ELR (cell line): Measurements from ENCODE around the gene GMCL2.

ENCODE experiments used
- DNase-seq: peaks from one replicate; pipeline ENCODE4 v3.0.0-alpha.2; 2015; ENCODE audit warnings: low read depth

GMCL2 gene

GRCh38 chr5:178177569-178177968 is 9.6 kb downstream of the GMCL2 start:
- no peak for DNase-seq

DNA sequence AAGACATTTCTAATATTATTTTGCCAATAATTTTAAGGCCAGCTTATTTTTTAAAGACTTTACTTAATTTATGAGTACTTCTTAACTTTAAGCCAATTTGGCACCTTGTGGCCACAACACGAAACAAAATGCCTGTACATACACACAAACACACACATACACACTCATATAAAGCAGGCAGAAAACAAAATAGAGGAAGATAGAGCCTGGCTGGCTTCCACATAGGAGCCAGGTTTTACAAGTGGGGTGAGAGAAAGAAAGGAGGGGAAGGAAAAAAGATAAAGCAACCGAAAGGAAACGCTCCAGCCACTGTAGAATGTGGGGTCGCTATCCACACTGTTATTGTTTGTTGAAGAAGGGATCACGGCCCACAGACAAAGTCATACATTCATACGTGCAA is 10.4 kb downstream of the GMCL2 start:
- DNase-seq = no peak

- no peak for DNase-seq
Measured at GRCh38 chr5:178174456-178174855, 12.7 kb downstream of the GMCL2 start.

GRCh38 chr5:178170455-178170854 is 16.7 kb downstream of the GMCL2 start:
- DNase-seq = no peak

GRCh38 chr5:178165581-178165980 is 21.6 kb downstream of the GMCL2 start:
- DNase-seq = no peak

DNA sequence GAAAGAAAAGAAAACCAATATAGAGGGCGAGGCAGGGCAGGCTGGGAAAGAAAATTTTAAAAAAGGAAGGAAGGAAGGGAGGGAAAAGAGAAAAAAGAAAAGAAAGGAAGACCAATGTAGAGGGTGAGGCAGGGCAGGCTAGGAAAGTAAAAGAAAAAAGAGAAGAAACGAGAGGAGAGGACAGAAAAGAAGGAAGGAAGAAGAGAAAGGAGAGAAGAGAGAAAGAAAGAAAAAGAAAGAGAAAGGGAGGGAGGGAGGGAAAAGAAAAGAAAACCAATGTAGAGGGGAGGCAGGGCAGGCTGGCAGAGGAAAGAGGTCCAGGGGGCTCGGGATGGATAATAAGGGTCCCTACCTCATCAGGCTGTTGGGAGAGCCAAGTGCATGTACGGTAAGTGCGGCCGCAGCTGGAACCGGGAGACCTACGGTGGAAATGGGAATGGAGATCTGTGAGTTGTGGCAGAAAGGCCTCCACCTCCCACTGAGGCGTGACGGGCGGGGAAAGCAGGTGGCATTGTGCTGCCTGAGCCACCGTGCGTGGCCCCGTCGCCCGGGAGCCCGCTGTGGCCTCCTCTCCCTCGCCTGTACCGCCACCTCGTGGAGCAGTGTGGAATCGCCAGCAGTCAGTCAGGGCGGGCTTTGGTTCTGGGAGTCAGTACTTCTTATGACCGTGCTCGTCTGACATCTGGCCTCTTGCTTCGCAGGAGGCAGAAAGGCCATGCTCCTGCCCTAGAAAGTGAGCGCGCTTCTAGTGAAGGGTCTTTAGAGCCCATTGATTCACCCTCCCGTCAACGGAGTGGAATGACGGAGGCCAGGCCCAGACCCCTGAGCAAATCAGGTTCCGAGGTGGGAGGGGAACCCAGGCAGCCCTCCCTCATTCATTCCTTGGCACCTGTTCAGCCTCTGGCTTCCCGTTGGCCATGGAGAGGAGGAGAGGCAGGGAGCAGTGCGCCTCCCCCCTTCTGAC is 23.1 kb downstream of the GMCL2 start:
- DNase-seq = peak; percentile 78

DNA sequence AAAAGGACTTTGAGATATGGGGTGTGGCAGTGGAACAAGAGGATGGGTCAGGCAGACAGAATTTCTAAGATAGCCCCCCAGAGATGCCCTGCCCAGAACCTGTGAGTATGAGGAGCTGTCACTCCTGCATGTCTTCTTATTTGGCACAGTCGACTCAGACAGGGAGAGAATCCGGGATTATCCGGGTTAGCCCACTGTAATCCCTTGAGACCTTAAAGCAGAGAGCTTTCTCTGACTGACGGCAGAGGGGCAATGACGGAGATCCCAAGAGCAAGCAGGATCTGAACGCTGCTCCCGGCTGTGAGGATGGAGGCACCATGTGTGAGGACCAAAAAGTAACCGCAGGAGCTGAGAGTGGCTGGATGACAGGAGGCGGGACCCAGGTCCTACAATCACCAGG is 24.7 kb downstream of the GMCL2 start:
- no peak for DNase-seq

DNA sequence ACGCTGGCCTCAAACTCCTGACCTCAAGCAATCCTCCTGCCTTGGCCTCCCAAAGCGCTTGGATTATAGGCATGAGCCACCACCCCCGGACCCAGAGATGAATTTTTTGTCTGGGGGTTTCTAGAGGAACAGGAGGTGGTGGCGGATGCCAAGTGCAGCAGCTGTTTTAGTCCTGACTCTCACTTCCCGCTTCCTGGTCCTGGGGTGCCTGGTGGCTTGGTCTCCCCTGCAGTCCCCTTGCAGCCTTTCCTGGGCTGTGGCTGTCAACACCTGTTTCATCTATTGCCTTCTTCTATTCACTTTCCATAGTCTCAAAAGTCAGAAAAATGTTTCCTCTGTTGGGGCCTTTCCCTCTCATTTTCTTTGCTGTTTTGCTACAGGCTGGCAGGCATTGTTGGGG is 27.0 kb downstream of the GMCL2 start:
- no peak for DNase-seq

DNA sequence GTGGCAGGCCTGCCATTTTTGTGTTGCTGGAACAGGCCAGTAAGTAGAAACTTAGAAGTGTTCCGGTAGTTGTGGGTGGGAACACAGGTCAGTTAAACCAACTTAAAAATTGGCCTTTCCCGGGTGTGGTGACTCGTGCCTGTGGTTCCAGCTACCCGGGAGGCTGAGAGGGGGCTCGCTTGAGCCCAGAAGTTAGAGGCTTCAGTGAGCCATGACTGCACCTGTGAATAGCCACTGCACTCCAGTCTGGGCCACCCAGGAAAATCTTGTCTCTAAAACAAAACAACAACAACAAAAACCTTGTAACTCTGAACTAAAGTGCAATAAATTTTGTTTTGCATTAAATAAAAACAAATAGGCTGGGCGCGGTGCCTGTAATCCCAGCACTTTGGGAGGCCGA is 32.1 kb downstream of the GMCL2 start:
- peak; percentile 15 for DNase-seq

DNA sequence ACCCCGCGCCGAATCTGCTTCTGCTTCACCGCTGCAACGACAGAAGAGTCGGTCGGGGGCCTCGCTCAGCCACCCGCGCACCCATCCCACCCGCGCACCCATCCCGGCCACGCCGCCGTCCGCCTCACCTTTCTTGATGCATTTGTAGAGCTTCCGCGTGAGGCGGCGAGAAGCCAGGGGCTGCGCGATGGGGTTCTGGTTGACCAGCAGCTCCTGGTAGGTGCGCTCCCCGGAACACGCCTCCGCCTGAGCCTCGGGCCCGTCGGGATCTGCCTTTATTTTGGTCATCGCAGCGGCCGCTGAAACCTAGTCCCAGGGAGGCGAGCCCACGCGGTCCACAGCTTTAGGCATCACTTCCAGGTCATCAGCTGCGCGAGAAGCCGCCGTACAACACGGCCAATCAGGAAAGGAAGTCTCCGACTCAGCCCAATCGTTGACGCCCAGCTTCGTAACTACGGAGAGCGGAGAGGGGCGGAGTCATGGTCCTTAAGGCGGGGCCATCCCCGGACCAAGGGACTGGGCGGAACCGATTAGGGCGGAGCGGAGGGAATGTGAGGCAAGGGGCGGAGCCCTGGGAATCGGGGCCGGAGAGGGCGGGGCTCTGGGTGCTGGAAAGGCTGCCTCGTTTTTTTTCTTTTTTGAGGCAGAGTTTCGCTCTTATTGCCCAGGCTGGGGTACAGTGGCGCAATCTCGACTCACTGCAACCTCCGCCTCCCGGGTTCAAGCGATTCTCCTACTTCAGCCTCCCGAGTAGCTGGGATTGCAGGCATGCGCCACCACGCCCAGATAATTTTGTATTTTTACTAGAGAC is 33.4 kb downstream of the GMCL2 start, which contains the start of gene NHP2:
NHP2 (minus strand) TSS at position 356 of the 811 bp plus-strand sequence; CDS start at position 288, 68 bp downstream.
- peak; percentile 99 for DNase-seq

DNA sequence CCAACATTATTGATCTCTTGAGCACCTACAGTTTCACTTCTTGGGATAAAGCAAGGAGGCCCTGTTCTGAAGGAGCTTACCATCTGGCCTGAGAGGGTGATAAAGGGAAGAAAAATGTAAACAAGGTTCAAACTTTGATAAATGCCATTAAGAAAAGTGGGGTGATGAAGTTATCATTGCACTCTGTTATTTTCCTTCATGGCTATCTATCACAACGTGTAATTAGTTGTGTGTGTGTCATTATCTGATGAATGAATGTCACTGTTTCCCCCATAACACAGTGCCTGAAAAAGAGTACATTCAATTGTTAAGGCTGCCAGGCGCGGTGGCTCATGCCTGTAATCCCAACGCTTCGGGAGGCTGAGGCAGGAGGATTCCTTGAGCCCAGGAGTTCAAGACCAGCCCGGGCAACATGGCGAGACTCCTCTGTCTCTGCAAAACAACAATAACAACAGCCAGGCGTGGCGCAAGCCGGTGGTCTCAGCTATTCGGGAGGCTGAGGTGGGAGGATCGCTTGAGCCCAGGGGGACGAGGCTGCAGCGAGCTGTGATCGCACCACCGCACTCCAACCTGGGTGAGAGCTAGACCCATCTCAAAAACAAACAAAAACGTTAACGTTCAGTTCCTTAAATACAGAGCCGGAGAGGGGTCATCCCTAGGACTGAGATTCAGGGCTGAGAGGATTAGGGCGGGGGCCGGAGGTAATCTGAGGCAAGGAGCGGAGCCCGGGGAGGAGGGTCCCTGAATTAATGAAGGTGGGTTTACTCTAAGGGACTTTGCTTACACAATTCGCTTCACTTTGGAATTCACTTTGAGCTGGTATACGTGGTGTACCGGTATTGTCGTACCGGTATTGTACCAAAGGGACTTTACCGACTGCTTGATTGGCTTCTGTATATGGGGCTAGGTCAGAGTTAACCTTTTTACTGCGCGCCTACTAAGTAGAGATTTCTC is 34.4 kb downstream of the GMCL2 start:
- DNase-seq = no peak

GRCh38 chr5:178150977-178151734 is 36.0 kb downstream of the GMCL2 start:
- no peak for DNase-seq

- no peak for DNase-seq
Measured at GRCh38 chr5:178149199-178149932, 37.8 kb downstream of the GMCL2 start.

DNA sequence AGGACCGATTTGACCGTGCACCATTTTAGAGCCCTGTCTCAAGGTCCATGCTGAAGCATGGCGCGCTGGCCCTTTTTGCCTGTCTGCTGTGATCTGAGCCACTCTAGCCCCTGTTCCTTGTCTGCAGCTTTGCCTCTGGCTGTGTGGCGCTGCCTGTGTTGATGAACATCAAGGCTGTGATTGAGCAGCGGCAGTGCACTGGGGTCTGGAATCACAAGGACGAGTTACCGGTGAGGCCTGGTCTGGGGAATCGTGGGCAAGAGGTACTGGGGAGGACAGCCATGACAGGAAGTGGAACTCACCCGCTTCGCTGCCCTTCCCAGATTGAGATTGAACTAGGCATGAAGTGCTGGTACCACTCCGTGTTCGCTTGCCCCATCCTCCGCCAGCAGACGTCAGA is 39.8 kb downstream of the GMCL2 start:
- no peak for DNase-seq

GRCh38 chr5:178145965-178146820 is 41.0 kb downstream of the GMCL2 start:
- DNase-seq = peak; percentile 83

GRCh38 chr5:178143901-178144300 is 43.3 kb downstream of the GMCL2 start:
- DNase-seq = no peak

DNA sequence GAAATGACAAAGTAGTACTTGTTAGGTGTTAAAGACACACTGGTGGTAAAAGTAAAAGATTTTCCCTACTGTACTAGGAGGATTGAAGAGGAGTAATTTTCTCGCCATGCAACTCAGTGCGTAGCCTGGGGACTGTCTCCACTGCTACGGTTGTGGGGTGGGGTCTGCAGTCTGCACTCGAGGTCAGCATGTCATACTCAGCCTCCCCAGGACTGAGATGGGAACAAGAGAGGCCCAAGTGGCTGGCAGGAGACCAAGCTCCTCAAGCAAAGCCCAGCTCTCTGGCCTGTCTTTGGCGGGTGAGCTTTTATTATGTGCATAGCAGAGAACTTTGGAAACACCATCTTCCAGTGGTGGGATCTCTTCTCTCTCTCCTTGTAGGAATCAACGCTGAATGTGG is 43.9 kb downstream of the GMCL2 start:
- no peak for DNase-seq

- DNase-seq = no peak
Measured at GRCh38 chr5:178142642-178143041, 44.5 kb downstream of the GMCL2 start.

DNA sequence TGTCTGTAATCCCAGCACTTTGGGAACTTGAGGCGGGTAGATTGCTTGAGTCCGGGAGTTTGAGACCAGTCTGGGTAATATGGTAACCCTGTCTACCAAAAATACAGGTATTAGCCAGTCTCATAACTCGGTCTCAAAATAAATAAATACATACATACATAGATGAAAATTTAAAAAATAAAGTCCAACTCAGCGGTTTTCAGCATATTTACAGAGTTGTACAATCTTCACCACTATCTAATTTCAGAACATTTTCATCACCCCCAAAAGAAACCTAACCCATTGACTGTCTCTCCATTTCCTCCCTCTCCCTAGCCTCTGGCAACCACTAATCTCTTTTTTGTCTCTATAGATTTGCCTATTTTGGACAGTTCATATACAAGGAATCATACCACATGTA is 45.6 kb downstream of the GMCL2 start:
- DNase-seq = no peak
